GM18907 (cell line): ENCODE data around the gene HNMT.
"Not testable (repeated sequence)": the region's sequence is repeated elsewhere in the genome, so short reads cannot be mapped to it uniquely, and the experiment has no call there.

ENCODE experiments used
- ATAC-seq: cut with Tn5 transposase; IDR thresholded peaks from one replicate; pipeline ENCODE4 v1.9.1; 2021; ENCODE audit warnings: mild to moderate bottlenecking, moderate library complexity; ENCODE audit not compliant: unreplicated experiment

Gene HNMT

GRCh38 chr2:137945229-137945628 is 19.0 kb upstream of the HNMT start:
- ATAC-seq: no peak

- no peak for ATAC-seq
These were observed 18.0 kb upstream of the HNMT start for GRCh38 chr2:137946227-137946626.

- ATAC-seq: no peak
These were observed 17.1 kb upstream of the HNMT start for GRCh38 chr2:137947032-137947727.

- peak; percentile 44 for ATAC-seq
These were observed 16.4 kb upstream of the HNMT start for GRCh38 chr2:137947728-137948336.

GRCh38 chr2:137948894-137949293 is 15.4 kb upstream of the HNMT start:
- no peak for ATAC-seq

- ATAC-seq: no peak
These were observed 14.0 kb upstream of the HNMT start for GRCh38 chr2:137950238-137950637.

- no peak for ATAC-seq
These were observed 12.7 kb upstream of the HNMT start for GRCh38 chr2:137951586-137951985.

- ATAC-seq: peak; percentile 40
These were observed 11.6 kb upstream of the HNMT start for GRCh38 chr2:137952586-137953129.

- no peak for ATAC-seq
These were observed 8.7 kb upstream of the HNMT start for GRCh38 chr2:137955536-137955935.

- ATAC-seq: no peak
These were observed 7.2 kb upstream of the HNMT start for GRCh38 chr2:137957033-137957432.

GRCh38 chr2:137959166-137959565 is 5.1 kb upstream of the HNMT start:
- no peak for ATAC-seq

- ATAC-seq: no peak
These were observed 4.0 kb upstream of the HNMT start for GRCh38 chr2:137960223-137960622.

- no peak for ATAC-seq
These were observed 2.7 kb upstream of the HNMT start for GRCh38 chr2:137961602-137962001.

GRCh38 chr2:137963535-137964065 is 673 bp upstream of the HNMT start:
- ATAC-seq: peak; percentile 16

- no peak for ATAC-seq
These were observed 686 bp downstream of the HNMT start for GRCh38 chr2:137964859-137965459.

- ATAC-seq: no peak
These were observed 1.8 kb downstream of the HNMT start for GRCh38 chr2:137966043-137966442.

- ATAC-seq: no peak
These were observed 2.8 kb downstream of the HNMT start for GRCh38 chr2:137967042-137967441.

- no peak for ATAC-seq
These were observed 4.5 kb downstream of the HNMT start for GRCh38 chr2:137968477-137969417.

GRCh38 chr2:137969418-137969765 is 5.1 kb downstream of the HNMT start:
- ATAC-seq: no peak

GRCh38 chr2:137969876-137970275 is 5.6 kb downstream of the HNMT start:
- no peak for ATAC-seq

- ATAC-seq: not testable (repeated sequence)
These were observed 7.0 kb downstream of the HNMT start for GRCh38 chr2:137971259-137971658.
